ENCODE measurements around the gene CACNA1C. TPM values are rescaled to one million over a fixed set of nuclear protein-coding genes. Genes with fewer than 3 reads are reported as not detected.

The CACNA1C gene
- polyA plus RNA-seq, 1 of the 3 experiments (the other 2 are of a cell fraction), result 1.5 TPM

- TF ChIP-seq PBX3 (IDR thresholded peaks at IDR 0.05), result no peak
- no peak for TF ChIP-seq MEF2A (IDR thresholded peaks at IDR 0.05; ENCODE audit: borderline replicate concordance, low read depth)
- no peak for TF ChIP-seq IRF3 (IDR thresholded peaks at IDR 0.05; ENCODE audit: low read depth, low read length)
- no peak for TF ChIP-seq SIN3A (IDR thresholded peaks at IDR 0.05; ENCODE audit: borderline replicate concordance, low read depth, low read length)
These were observed 615.1 kb downstream of the CACNA1C start (continued) for GRCh38 chr12:2667716-2668440.

GRCh38 chr12:2668816-2669215 is 616.0 kb downstream of the CACNA1C start:
- CTCF ChIA-PET, result no interaction called here
- Histone ChIP-seq H3K4me3 (ENCODE audit: low read depth in 2 of 2, low read length in 1 of 2) (no peak overlapping the region), H3K27ac (ENCODE audit: low read depth in 2 of 2, low read length in 1 of 2) (no peak overlapping the region), H4K20me1 (ENCODE audit: insufficient read depth) (no peaks in the 10 kb centered on the region), H3K9ac (no peak overlapping the region), H3K9me3 (no peaks in the 10 kb centered on the region), H3K27me3 (ENCODE audit: insufficient read depth) (no peaks in the 10 kb centered on the region; the same call in 1 of the 2 replicates), H3K4me2 (no peak overlapping the region), H3K4me1 (ENCODE audit: control insufficient read depth in 1 of 2, insufficient read depth in 2 of 2, low read depth in 1 of 2, low read length in 1 of 2) (no peaks in the 10 kb centered on the region), H3K79me2 (ENCODE audit: insufficient read depth) (no peaks in the 10 kb centered on the region), H3F3A (replicated peaks; ENCODE audit: insufficient read depth) (no peaks in the 10 kb centered on the region), H3K36me3 (replicated peaks in 1 of 2; ENCODE audit: control insufficient read depth in 1 of 2, insufficient read depth in 2 of 2, low read length in 1 of 2) (peaks cover 0 to 6% of the 10 kb centered on the region in 2 experiments), H2AFZ (ENCODE audit: low read depth) (no peak overlapping the region), H3K9me2 (no peaks in the 10 kb centered on the region)
- POLR2A ChIA-PET, result no interaction called here
- no peak for DNase-seq
- WGBS (ENCODE audit: low lambda C conversion rate), result 72% methylated on average over 13 of the region's 17 CpGs
- no peak for TF ChIP-seq FOXJ3 (CRISPR knock-in tag; IDR thresholded peaks at IDR 0.05)
- TF ChIP-seq RAD21 (IDR thresholded peaks at IDR 0.05; ENCODE audit: low read length), result no peak
- no peak for TF ChIP-seq NFIC (IDR thresholded peaks at IDR 0.05; ENCODE audit: borderline replicate concordance)

GRCh38 chr12:2669560-2669959 is 616.8 kb downstream of the CACNA1C start:
- Histone ChIP-seq H3K27ac (ENCODE audit: low read depth in 2 of 2, low read length in 1 of 2) (no peak overlapping the region), H3K79me2 (ENCODE audit: insufficient read depth) (no peaks in the 10 kb centered on the region), H3K27me3 (ENCODE audit: insufficient read depth) (no peaks in the 10 kb centered on the region; the same call in 1 of the 2 replicates), H3K9me2 (no peaks in the 10 kb centered on the region), H3F3A (replicated peaks; ENCODE audit: insufficient read depth) (no peaks in the 10 kb centered on the region), H2AFZ (ENCODE audit: low read depth) (no peak overlapping the region), H3K4me3 (ENCODE audit: low read depth in 2 of 2, low read length in 1 of 2) (no peak overlapping the region), H3K9ac (no peak overlapping the region), H3K36me3 (replicated peaks in 1 of 2; ENCODE audit: control insufficient read depth in 1 of 2, insufficient read depth in 2 of 2, low read length in 1 of 2) (peaks cover 0 to 3% of the 10 kb centered on the region in 2 experiments), H3K4me1 (ENCODE audit: control insufficient read depth in 1 of 2, insufficient read depth in 2 of 2, low read depth in 1 of 2, low read length in 1 of 2) (no peaks in the 10 kb centered on the region), H3K4me2 (no peak overlapping the region), H4K20me1 (ENCODE audit: insufficient read depth) (no peaks in the 10 kb centered on the region), H3K9me3 (no peaks in the 10 kb centered on the region)
- ChIA-PET CTCF (no interaction called here), POLR2A (no interaction called here)
- TF ChIP-seq SMC3 (IDR thresholded peaks at IDR 0.05; ENCODE audit: low read depth, low read length) (no peak), RAD21 (IDR thresholded peaks at IDR 0.05; ENCODE audit: low read length) (no peak), FOSL2 (IDR thresholded peaks at IDR 0.05; ENCODE audit: borderline replicate concordance, low read depth) (no peak), MEF2A (IDR thresholded peaks at IDR 0.05; ENCODE audit: borderline replicate concordance, low read depth) (no peak), PBX3 (IDR thresholded peaks at IDR 0.05) (no peak)
- no peak for DNase-seq
- 73% methylated on average over 5 of the region's 8 CpGs for WGBS (ENCODE audit: low lambda C conversion rate)
